BJ (cell line): ENCODE results near the gene RNF213. TPM values are rescaled to one million over a fixed set of nuclear protein-coding genes. Genes with fewer than 3 reads are reported as not detected.

ENCODE experiments used
- CTCF ChIA-PET: fragments of 350-600 bp; formaldehyde crosslinking; extraction: SDS; loops from one replicate; lab custom pipeline; 2021; ENCODE audit warnings: antibody characterized with exemption, inconsistent platforms; lab: Yijun Ruan, JAX
- POLR2A ChIA-PET: fragments of 300-600 bp; sonication (Branson Sonifier 250); formaldehyde crosslinking; extraction: SDS; loops from one replicate; lab custom pipeline; 2021; ENCODE audit warnings: antibody characterized with exemption; lab: Charles Lee
- DNase-seq: peaks from one replicate; pipeline ENCODE4 v3.0.0-alpha.2; 2011; ENCODE audit warnings: low read depth
- H3K27me3 ChIP-seq: 2 replicates; pipeline ENCODE4 v1.6.0; 2011; ENCODE audit warnings: low read length; ENCODE audit not compliant: control insufficient read depth, insufficient read depth
- H3K36me3 ChIP-seq: 2 replicates; pipeline ENCODE4 v1.5.1; 2011; ENCODE audit warnings: low read length; ENCODE audit not compliant: control insufficient read depth, insufficient read depth
- H3K4me3 ChIP-seq: 2 replicates; pipeline ENCODE4 v1.5.1; 2011; ENCODE audit warnings: low read depth, mild to moderate bottlenecking, control low read depth, low read length
- CTCF ChIP-seq: IDR thresholded peaks from 2 replicates; pipeline ENCODE4 v1.5.1; 2011; ENCODE audit warnings: low read depth, mild to moderate bottlenecking, control low read depth, inconsistent platforms, low read length, moderate library complexity; ENCODE audit not compliant: insufficient read depth
- polyA plus RNA-seq: library from polyadenylated mRNA; depleted of rRNA; stranded (reverse); fragments of >200 nt; gene quantifications from 2 replicates; pipeline ENCODE4 v1.2.3, GENCODE V29; 2011

RNF213 gene
- polyA plus RNA-seq, 1 experiment = 53.1 TPM

DNA sequence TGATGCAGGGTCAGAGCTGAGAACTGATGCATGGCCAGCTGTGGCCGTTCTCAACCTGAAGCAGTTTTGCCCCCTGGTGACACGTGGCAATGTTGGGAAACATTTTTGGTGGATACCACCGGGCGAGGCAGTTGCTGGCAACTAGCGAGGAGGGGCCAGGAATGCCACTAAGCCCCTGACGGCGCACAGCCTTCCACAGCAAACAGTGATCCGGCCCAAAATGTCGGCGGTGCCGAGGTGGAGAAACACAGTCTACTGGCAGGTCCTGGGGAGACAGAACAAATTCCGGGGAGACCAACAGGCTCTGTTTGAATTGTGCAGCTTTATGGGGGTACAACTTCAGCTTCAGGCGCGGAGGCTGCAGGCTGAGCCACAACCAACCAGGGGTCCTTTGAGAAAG lies 32.2 kb upstream of the RNF213 start:
- TF ChIP-seq CTCF = no peak
- Histone ChIP-seq H3K36me3 (peaks cover 10% of the 10 kb centered on the region), H3K27me3 (no peaks in the 10 kb centered on the region), H3K4me3 (no peak overlapping the region)
- DNase-seq = no peak
- POLR2A ChIA-PET = no interaction called here
- CTCF ChIA-PET = interaction anchor here (0.6 to 1.4 kb wide), 2 partner anchors 10 to 222 kb away, joined by 3 read pairs; no protein-coding TSS in a partner anchor

DNA sequence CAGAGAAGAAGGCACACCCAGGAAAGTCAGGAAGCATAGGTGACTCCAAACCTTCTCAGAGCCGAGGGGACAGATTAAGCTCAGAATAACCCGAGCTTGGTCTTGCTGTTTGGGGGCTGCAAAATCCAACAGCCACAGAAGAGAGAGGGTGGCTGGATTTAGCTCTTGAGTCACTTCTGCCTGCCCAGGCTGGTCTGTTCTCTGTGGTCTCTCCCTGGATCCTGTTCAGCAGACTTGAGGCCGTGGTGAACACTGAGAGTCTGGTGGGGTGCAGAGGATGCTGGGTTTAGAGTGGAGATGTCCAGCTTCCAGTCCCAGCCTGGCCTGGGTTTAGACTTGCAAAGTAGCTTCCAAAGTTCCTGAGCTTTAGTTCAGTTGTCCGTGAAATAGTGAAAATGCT lies 31.6 kb upstream of the RNF213 start:
- POLR2A ChIA-PET = no interaction called here
- no peak for DNase-seq

DNA sequence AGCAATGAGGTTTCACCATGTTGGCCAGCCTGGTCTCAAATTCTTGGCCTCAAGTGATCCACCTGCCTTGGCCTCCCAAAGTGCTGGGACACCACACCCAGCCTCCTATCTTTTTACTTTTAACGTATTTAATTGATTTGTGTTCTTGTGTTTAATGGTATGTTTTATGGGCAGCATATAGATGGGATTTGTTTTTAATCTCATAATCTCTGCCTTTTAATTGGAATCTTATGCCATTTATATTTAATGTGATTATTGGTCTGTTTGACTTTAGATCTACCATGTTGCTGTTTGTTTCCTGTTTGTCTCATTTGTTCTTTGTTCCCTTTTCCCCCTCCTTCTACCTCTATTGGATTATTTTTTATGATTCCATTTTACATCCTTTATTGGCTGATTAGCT lies 28.2 kb upstream of the RNF213 start:
- no peak overlapping the region for H3K4me3 ChIP-seq
- no peaks in the 10 kb centered on the region for H3K27me3 ChIP-seq
- TF ChIP-seq CTCF = no peak
- ChIA-PET CTCF (interaction anchor here (1.4 kb wide), 1 partner anchor 13 kb away, joined by 3 read pairs; no protein-coding TSS in a partner anchor), POLR2A (no interaction called here)
- H3K36me3 ChIP-seq = peaks cover 9% of the 10 kb centered on the region
- no peak for DNase-seq

More for the DNA sequence above, 31.6 kb upstream of the RNF213 start:
- CTCF ChIA-PET = interaction anchor here (0.6 kb wide), 2 partner anchors 33 to 222 kb away, joined by 3 read pairs; no protein-coding TSS in a partner anchor
- TF ChIP-seq CTCF = no peak
- Histone ChIP-seq H3K27me3 (no peaks in the 10 kb centered on the region), H3K4me3 (no peak overlapping the region), H3K36me3 (peaks cover 10% of the 10 kb centered on the region)

GRCh38 chr17:80233202-80233601 lies 27.4 kb upstream of the RNF213 start:
- ChIA-PET POLR2A (no interaction called here), CTCF (interaction anchor here (1.4 kb wide), 1 partner anchor 12 kb away, joined by 3 read pairs; no protein-coding TSS in a partner anchor)
- Histone ChIP-seq H3K27me3 (no peaks in the 10 kb centered on the region), H3K4me3 (no peak overlapping the region), H3K36me3 (peaks cover 6% of the 10 kb centered on the region)
- no peak for DNase-seq
- no peak for TF ChIP-seq CTCF

DNA sequence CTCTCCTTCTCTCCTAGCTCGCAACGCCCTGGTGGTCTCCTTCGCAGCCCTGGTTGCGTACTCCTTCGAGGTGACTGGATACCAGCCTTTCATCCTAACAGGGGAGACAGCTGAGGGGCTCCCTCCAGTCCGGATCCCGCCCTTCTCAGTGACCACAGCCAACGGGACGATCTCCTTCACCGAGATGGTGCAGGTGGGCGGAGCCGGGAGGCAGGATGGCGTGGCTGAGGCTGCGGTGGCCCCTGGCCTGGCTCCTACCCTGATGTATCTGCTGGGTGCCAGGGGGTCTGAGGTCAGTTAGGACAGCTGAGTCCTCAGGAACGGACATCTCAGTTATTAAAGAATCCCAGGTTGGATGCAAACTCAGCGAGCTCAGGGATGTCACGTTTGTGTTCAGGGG lies 23.7 kb upstream of the RNF213 start:
- Histone ChIP-seq H3K36me3 (peaks cover 3% of the 10 kb centered on the region), H3K27me3 (no peaks in the 10 kb centered on the region), H3K4me3 (no peak overlapping the region)
- CTCF ChIA-PET = interaction anchor here (0.5 kb wide), 1 partner anchor 135 kb away, joined by 3 read pairs; the partner anchor contains the start of gene GAA
- POLR2A ChIA-PET = no interaction called here
- TF ChIP-seq CTCF = no peak
- no peak for DNase-seq
